Measurements from ENCODE around the gene MROH9. TPM values are rescaled to one million over a fixed set of nuclear protein-coding genes. Genes with fewer than 3 reads are reported as not detected.

Gene MROH9
- polyA plus RNA-seq, 3 donors: not detected

- no peak overlapping the region for H3K27ac ChIP-seq (ENCODE audit: low read depth, low read length)
Observed at GRCh38 chr1:170959385-170959784, 24.1 kb downstream of the MROH9 start.

- 76 to 88% (median 86%) methylated on average over 3 of the region's 3 CpGs for WGBS, 3 donors
- no peak overlapping the region for H3K27ac ChIP-seq (ENCODE audit: low read depth, low read length)
Observed at GRCh38 chr1:170964506-170964905, 29.2 kb downstream of the MROH9 start.

- no peak overlapping the region for H3K27ac ChIP-seq (ENCODE audit: low read depth, low read length)
- 19 to 24% (median 23%) methylated on average over 5 of the region's 5 CpGs for WGBS, 3 donors
Observed at GRCh38 chr1:170967042-170967910, 31.9 kb downstream of the MROH9 start.

- 65 to 75% (median 73%) methylated on average over 3 of the region's 3 CpGs for WGBS, 3 donors
- no peak overlapping the region for H3K27ac ChIP-seq (ENCODE audit: low read depth, low read length)
Observed at GRCh38 chr1:170970256-170970655, 34.9 kb downstream of the MROH9 start.

GRCh38 chr1:170978371-170978910, 43.1 kb downstream of the MROH9 start:
- no peak overlapping the region for H3K27ac ChIP-seq (ENCODE audit: low read depth, low read length)
- WGBS, 3 donors: 76 to 95% (median 90%) methylated on average over 2 of the region's 2 CpGs

GRCh38 chr1:170985406-170985805, 50.1 kb downstream of the MROH9 start:
- WGBS, 3 donors: 81 to 94% (median 90%) methylated on average over 1 of the region's 1 CpG

GRCh38 chr1:170986901-170987300, 51.6 kb downstream of the MROH9 start:
- 77 to 87% (median 84%) methylated on average over 3 of the region's 3 CpGs for WGBS, 3 donors
- H3K27ac ChIP-seq (ENCODE audit: low read depth, low read length): no peak overlapping the region

More at GRCh38 chr1:170985406-170985805, 50.1 kb downstream of the MROH9 start:
- no peak overlapping the region for H3K27ac ChIP-seq (ENCODE audit: low read depth, low read length)

- 81 to 91% (median 87%) methylated on average over 5 of the region's 5 CpGs for WGBS, 3 donors
Observed at GRCh38 chr1:170987424-170987823, 52.1 kb downstream of the MROH9 start.

GRCh38 chr1:170993151-170993550, 57.8 kb downstream of the MROH9 start:
- H3K27ac ChIP-seq (ENCODE audit: low read depth, low read length): no peak overlapping the region

More at GRCh38 chr1:170987424-170987823, 52.1 kb downstream of the MROH9 start:
- H3K27ac ChIP-seq (ENCODE audit: low read depth, low read length): no peak overlapping the region

- H3K27ac ChIP-seq (ENCODE audit: low read depth, low read length): no peak overlapping the region
- 97 to 98% (median 97%) methylated on average over 1 of the region's 1 CpG for WGBS, 3 donors
Observed at GRCh38 chr1:170993717-170994116, 58.4 kb downstream of the MROH9 start.

GRCh38 chr1:171014880-171015279, 79.5 kb downstream of the MROH9 start:
- no peak overlapping the region for H3K27ac ChIP-seq (ENCODE audit: low read depth, low read length)
- WGBS, 3 donors: 69 to 73% (median 70%) methylated on average over 4 of the region's 4 CpGs

- 76 to 94% (median 79%) methylated on average over 2 of the region's 2 CpGs for WGBS, 3 donors
- no peak overlapping the region for H3K27ac ChIP-seq (ENCODE audit: low read depth, low read length)
Observed at GRCh38 chr1:171017426-171017825, 82.1 kb downstream of the MROH9 start.

- WGBS, 3 donors: 43 to 62% (median 55%) methylated on average over 4 of the region's 4 CpGs
Observed at GRCh38 chr1:171019971-171020370, 84.6 kb downstream of the MROH9 start.

GRCh38 chr1:171032822-171033702, 97.7 kb downstream of the MROH9 start:
- WGBS, 3 donors: 47 to 62% (median 57%) methylated on average over 14 of the region's 14 CpGs

More at GRCh38 chr1:171019971-171020370, 84.6 kb downstream of the MROH9 start:
- H3K27ac ChIP-seq (ENCODE audit: low read depth, low read length): no peak overlapping the region

GRCh38 chr1:171037626-171038025, 102.3 kb downstream of the MROH9 start:
- 46 to 60% (median 49%) methylated on average over 1 of the region's 1 CpG for WGBS, 3 donors
- H3K27ac ChIP-seq (ENCODE audit: low read depth, low read length): no peak overlapping the region

More at GRCh38 chr1:171032822-171033702, 97.7 kb downstream of the MROH9 start:
- H3K27ac ChIP-seq (ENCODE audit: low read depth, low read length): no peak overlapping the region

- no peak overlapping the region for H3K27ac ChIP-seq (ENCODE audit: low read depth, low read length)
Observed at GRCh38 chr1:171038284-171038683, 103.0 kb downstream of the MROH9 start.

GRCh38 chr1:171048014-171048413, 112.7 kb downstream of the MROH9 start:
- H3K27ac ChIP-seq (ENCODE audit: low read depth, low read length): no peak overlapping the region
- 66 to 79% (median 73%) methylated on average over 2 of the region's 2 CpGs for WGBS, 3 donors

- 92 to 95% (median 93%) methylated on average over 2 of the region's 2 CpGs for WGBS, 3 donors
- no peak overlapping the region for H3K27ac ChIP-seq (ENCODE audit: low read depth, low read length)
Observed at GRCh38 chr1:171052977-171053376, 117.6 kb downstream of the MROH9 start.

Data from adipose tissue (tissue), 3 donors.